WTC11 (cell line): ENCODE measurements around the gene CLASP1. TPM values are rescaled to one million over a fixed set of nuclear protein-coding genes. Genes with fewer than 3 reads are reported as not detected.
"Not testable (repeated sequence)": the region's sequence is repeated elsewhere in the genome, so short reads cannot be mapped to it uniquely, and the experiment has no call there.

Experiments used
- ATAC-seq: fragments of 200-7000 bp; cut with Tn5 transposase; 2 replicates; pipeline ENCODE4 v1.10.0; 2021; ENCODE audit warnings: mild to moderate bottlenecking, moderate library complexity
- CTCF ChIA-PET: fragments of 300-600 bp; sonication (Branson Sonifier 250); formaldehyde crosslinking; loops from one replicate; lab custom pipeline; 2021; ENCODE audit warnings: antibody characterized with exemption; lab: Charles Lee
- POLR2A ChIA-PET: fragments of 350-600 bp; sonication (Branson Sonifier 250); formaldehyde crosslinking; loops from one replicate; lab custom pipeline; 2021; ENCODE audit warnings: antibody characterized with exemption; lab: Charles Lee
- DNase-seq: peaks from one replicate; pipeline ENCODE4 v3.0.0; 2021; ENCODE audit warnings: low spot score
- H3K27ac Mint-ChIP-seq: 2 replicates; pipeline ENCODE4 v1.8.0; 2021; ENCODE audit warnings: mixed read lengths
- H3K27me3 Mint-ChIP-seq: 2 replicates; pipeline ENCODE4 v1.8.0; 2021; ENCODE audit warnings: low read depth, mild to moderate bottlenecking, moderate library complexity, mixed read lengths
- H3K36me3 Mint-ChIP-seq: 2 replicates; pipeline ENCODE4 v1.8.0; 2021; ENCODE audit warnings: mixed read lengths
- H3K4me1 Mint-ChIP-seq: 2 replicates; pipeline ENCODE4 v1.8.0; 2022; ENCODE audit warnings: mixed read lengths
- H3K4me3 Mint-ChIP-seq: 2 replicates; pipeline ENCODE4 v1.8.0; 2021; ENCODE audit warnings: mild to moderate bottlenecking, moderate library complexity, mixed read lengths
- H3K9me3 Mint-ChIP-seq: 2 replicates; pipeline ENCODE4 v1.8.0; 2021; ENCODE audit warnings: mixed read lengths
- ATF1 ChIP-seq: sonication (generic); formaldehyde crosslinking; IDR thresholded peaks from 2 replicates; pipeline ENCODE4 v1.8.1; 2023; ENCODE audit warnings: mild to moderate bottlenecking, moderate library complexity, missing genetic modification reagents
- ELF4 ChIP-seq: sonication (generic); formaldehyde crosslinking; IDR thresholded peaks from 2 replicates; pipeline ENCODE4 v1.8.1; 2022; ENCODE audit warnings: low read depth, mild to moderate bottlenecking, moderate library complexity, missing genetic modification reagents
- ESRRA ChIP-seq: sonication (generic); formaldehyde crosslinking; IDR thresholded peaks from 2 replicates; pipeline ENCODE4 v1.8.1; 2022; ENCODE audit warnings: mild to moderate bottlenecking, missing genetic modification reagents, borderline replicate concordance
- FOXK1 ChIP-seq: sonication (generic); formaldehyde crosslinking; IDR thresholded peaks from 2 replicates; pipeline ENCODE4 v1.8.0; 2022; ENCODE audit warnings: mild to moderate bottlenecking, moderate library complexity, missing genetic modification reagents
- GRHL2 ChIP-seq: fragments of 250-450 bp; sonication (Bioruptor Pico); IDR thresholded peaks from 2 replicates; pipeline ENCODE4 v1.8.0; 2022; ENCODE audit warnings: mild to moderate bottlenecking, moderate library complexity; ENCODE audit not compliant: insufficient replicate concordance, severe bottlenecking
- IRF2 ChIP-seq: sonication (generic); formaldehyde crosslinking; IDR thresholded peaks from 2 replicates; pipeline ENCODE4 v1.8.0; 2022; ENCODE audit warnings: low read depth, missing genetic modification reagents, borderline replicate concordance
- JAZF1 ChIP-seq: fragments of 250-450 bp; sonication (Bioruptor Pico); IDR thresholded peaks from 2 replicates; pipeline ENCODE4 v1.9.0; 2021; ENCODE audit warnings: moderate library complexity, mild to moderate bottlenecking, inconsistent platforms
- MXD4 ChIP-seq: fragments of 250-450 bp; sonication (Bioruptor Pico); IDR thresholded peaks from 2 replicates; pipeline ENCODE4 v1.8.0; 2021; ENCODE audit warnings: mild to moderate bottlenecking, moderate library complexity, borderline replicate concordance
- MYBL2 ChIP-seq: sonication (generic); formaldehyde crosslinking; IDR thresholded peaks from 2 replicates; pipeline ENCODE4 v1.8.1; 2023; ENCODE audit warnings: mild to moderate bottlenecking, moderate library complexity, missing genetic modification reagents
- NFATC4 ChIP-seq: fragments of 250-450 bp; sonication (Bioruptor Pico); IDR thresholded peaks from 2 replicates; pipeline ENCODE4 v1.9.0; 2021; ENCODE audit warnings: mild to moderate bottlenecking
- NFE2L1 ChIP-seq: sonication (generic); formaldehyde crosslinking; IDR thresholded peaks from 2 replicates; pipeline ENCODE4 v1.8.1; 2023; ENCODE audit warnings: missing genetic modification reagents
- TEAD4 ChIP-seq: sonication (generic); formaldehyde crosslinking; IDR thresholded peaks from 2 replicates; pipeline ENCODE4 v1.8.0; 2022; ENCODE audit warnings: mild to moderate bottlenecking, missing genetic modification reagents
- ZBTB21 ChIP-seq: sonication (generic); formaldehyde crosslinking; IDR thresholded peaks from 2 replicates; pipeline ENCODE4 v1.8.1; 2023; ENCODE audit warnings: mild to moderate bottlenecking, missing genetic modification reagents, borderline replicate concordance
- ZNF263 ChIP-seq: sonication (generic); formaldehyde crosslinking; IDR thresholded peaks from 2 replicates; pipeline ENCODE4 v1.8.1; 2022; ENCODE audit warnings: low read depth, mild to moderate bottlenecking, moderate library complexity, missing genetic modification reagents
- total RNA-seq: library from RNA; stranded (reverse); gene quantifications from 3 replicates; pipeline ENCODE4 v1.2.3, GENCODE V29; 2021
- TF ChIP-seq, protein P1 (sequence below): sonication (generic); formaldehyde crosslinking; IDR thresholded peaks from 2 replicates; pipeline ENCODE4 v1.8.0; 2022; ENCODE audit warnings: mild to moderate bottlenecking, missing genetic modification reagents
- TF ChIP-seq, protein P2 (sequence below): sonication (generic); formaldehyde crosslinking; IDR thresholded peaks from 2 replicates; pipeline ENCODE4 v1.8.0; 2022; ENCODE audit warnings: missing genetic modification reagents
- TF ChIP-seq, protein P3 (sequence below): sonication (generic); formaldehyde crosslinking; IDR thresholded peaks from 2 replicates; pipeline ENCODE4 v1.8.1; 2022; ENCODE audit warnings: mild to moderate bottlenecking, missing genetic modification reagents, moderate library complexity, borderline replicate concordance
- TF ChIP-seq, protein P4 (sequence below): sonication (generic); formaldehyde crosslinking; IDR thresholded peaks from 2 replicates; pipeline ENCODE4 v1.8.1; 2022; ENCODE audit warnings: missing genetic modification reagents, borderline replicate concordance
- TF ChIP-seq, protein P5 (sequence below): sonication (generic); formaldehyde crosslinking; conservative IDR thresholded peaks from 2 replicates; pipeline ENCODE4 v1.8.1; 2022; ENCODE audit warnings: mild to moderate bottlenecking, missing genetic modification reagents
- TF ChIP-seq, protein P6 (sequence below): sonication (generic); formaldehyde crosslinking; IDR thresholded peaks from 2 replicates; pipeline ENCODE4 v1.8.1; 2023; ENCODE audit warnings: mild to moderate bottlenecking, moderate library complexity, missing genetic modification reagents
- TF ChIP-seq, protein P7 (sequence below): fragments of 200-600 bp; IDR thresholded peaks from 2 replicates; pipeline ENCODE4 v1.8.0; 2022; ENCODE audit warnings: antibody characterized with exemption

Gene CLASP1
- total RNA-seq, 1 experiment from 2014 or later = 50.0 TPM

DNA sequence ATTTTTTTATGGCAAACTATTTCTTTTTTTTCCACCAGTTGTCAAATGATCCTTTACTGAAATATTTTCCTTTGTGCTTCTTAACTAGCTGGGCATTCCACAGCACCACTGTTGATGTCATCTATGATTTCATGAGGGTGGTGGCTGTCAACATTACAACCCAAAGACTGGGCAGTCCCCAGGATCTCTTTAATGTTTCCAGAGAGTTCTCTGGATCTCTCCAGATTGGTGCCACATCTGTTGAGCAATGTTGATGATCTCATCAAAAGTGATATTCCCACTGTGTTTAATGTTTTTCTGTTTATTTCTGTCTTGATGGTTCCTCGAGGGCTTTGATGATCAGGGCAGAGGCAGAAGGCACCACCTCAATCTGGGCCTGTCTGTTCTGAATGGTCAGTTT is 9.1 kb upstream of the CLASP1 start:
- H3K4me3 Mint-ChIP-seq, POLR2A ChIA-PET, H3K27ac Mint-ChIP-seq, ATAC-seq, H3K27me3 Mint-ChIP-seq, H3K9me3 Mint-ChIP-seq, H3K36me3 Mint-ChIP-seq, DNase-seq, CTCF ChIA-PET: not testable (repeated sequence)
- H3K4me1 Mint-ChIP-seq = peaks cover 17% of the 10 kb centered on the region

DNA sequence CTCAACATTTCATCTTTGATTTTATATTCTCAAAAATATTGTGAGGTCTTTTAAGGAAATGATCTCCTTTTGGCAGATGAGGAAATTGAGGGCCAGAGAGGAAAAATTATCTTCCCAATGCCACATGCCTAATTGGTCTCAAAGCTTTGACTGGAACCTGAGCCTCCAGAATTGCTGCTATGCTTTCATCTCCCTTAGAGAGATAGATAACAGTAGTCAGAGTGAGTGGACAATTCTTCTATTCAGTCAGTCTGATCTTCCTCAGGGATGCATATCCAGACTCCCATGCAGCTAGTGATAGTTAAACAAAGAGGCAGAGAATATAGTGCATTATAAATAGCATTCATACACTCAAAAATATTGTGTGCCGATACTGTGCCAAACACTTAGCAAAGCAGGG is 3.8 kb upstream of the CLASP1 start:
- Mint-ChIP-seq H3K4me3 (no peak overlapping the region), H3K4me1 (peaks cover 14% of the 10 kb centered on the region), H3K36me3 (0 out of 2 replicates have a peak, but pooled peaks cover 5% of the 10 kb centered on the region), H3K9me3 (no peaks in the 10 kb centered on the region), H3K27ac (no peak overlapping the region), H3K27me3 (no peaks in the 10 kb centered on the region)
- POLR2A ChIA-PET = no interaction called here
- ATAC-seq = no peak
- DNase-seq = no peak
- CTCF ChIA-PET = no interaction called here
- TF ChIP-seq, protein P1, sequence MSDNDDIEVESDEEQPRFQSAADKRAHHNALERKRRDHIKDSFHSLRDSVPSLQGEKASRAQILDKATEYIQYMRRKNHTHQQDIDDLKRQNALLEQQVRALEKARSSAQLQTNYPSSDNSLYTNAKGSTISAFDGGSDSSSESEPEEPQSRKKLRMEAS (CRISPR knock-in tag) = no peak
- TF ChIP-seq ELF4 (CRISPR knock-in tag) = no peak
- TF ChIP-seq, protein P2, sequence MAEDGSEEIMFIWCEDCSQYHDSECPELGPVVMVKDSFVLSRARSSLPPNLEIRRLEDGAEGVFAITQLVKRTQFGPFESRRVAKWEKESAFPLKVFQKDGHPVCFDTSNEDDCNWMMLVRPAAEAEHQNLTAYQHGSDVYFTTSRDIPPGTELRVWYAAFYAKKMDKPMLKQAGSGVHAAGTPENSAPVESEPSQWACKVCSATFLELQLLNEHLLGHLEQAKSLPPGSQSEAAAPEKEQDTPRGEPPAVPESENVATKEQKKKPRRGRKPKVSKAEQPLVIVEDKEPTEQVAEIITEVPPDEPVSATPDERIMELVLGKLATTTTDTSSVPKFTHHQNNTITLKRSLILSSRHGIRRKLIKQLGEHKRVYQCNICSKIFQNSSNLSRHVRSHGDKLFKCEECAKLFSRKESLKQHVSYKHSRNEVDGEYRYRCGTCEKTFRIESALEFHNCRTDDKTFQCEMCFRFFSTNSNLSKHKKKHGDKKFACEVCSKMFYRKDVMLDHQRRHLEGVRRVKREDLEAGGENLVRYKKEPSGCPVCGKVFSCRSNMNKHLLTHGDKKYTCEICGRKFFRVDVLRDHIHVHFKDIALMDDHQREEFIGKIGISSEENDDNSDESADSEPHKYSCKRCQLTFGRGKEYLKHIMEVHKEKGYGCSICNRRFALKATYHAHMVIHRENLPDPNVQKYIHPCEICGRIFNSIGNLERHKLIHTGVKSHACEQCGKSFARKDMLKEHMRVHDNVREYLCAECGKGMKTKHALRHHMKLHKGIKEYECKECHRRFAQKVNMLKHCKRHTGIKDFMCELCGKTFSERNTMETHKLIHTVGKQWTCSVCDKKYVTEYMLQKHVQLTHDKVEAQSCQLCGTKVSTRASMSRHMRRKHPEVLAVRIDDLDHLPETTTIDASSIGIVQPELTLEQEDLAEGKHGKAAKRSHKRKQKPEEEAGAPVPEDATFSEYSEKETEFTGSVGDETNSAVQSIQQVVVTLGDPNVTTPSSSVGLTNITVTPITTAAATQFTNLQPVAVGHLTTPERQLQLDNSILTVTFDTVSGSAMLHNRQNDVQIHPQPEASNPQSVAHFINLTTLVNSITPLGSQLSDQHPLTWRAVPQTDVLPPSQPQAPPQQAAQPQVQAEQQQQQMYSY = no peak
- TF ChIP-seq IRF2 (CRISPR knock-in tag) = no peak
- no peak for TF ChIP-seq MXD4
- TF ChIP-seq TEAD4 = no peak
- TF ChIP-seq, protein P3, sequence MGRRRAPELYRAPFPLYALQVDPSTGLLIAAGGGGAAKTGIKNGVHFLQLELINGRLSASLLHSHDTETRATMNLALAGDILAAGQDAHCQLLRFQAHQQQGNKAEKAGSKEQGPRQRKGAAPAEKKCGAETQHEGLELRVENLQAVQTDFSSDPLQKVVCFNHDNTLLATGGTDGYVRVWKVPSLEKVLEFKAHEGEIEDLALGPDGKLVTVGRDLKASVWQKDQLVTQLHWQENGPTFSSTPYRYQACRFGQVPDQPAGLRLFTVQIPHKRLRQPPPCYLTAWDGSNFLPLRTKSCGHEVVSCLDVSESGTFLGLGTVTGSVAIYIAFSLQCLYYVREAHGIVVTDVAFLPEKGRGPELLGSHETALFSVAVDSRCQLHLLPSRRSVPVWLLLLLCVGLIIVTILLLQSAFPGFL (CRISPR knock-in tag) = no peak
- TF ChIP-seq MYBL2 (CRISPR knock-in tag) = no peak
- TF ChIP-seq, protein P4, sequence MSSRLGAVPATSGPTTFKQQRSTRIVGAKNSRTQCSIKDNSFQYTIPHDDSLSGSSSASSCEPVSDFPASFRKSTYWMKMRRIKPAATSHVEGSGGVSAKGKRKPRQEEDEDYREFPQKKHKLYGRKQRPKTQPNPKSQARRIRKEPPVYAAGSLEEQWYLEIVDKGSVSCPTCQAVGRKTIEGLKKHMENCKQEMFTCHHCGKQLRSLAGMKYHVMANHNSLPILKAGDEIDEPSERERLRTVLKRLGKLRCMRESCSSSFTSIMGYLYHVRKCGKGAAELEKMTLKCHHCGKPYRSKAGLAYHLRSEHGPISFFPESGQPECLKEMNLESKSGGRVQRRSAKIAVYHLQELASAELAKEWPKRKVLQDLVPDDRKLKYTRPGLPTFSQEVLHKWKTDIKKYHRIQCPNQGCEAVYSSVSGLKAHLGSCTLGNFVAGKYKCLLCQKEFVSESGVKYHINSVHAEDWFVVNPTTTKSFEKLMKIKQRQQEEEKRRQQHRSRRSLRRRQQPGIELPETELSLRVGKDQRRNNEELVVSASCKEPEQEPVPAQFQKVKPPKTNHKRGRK = no peak
- no peak for TF ChIP-seq JAZF1
- TF ChIP-seq NFE2L1 (CRISPR knock-in tag) = no peak
- TF ChIP-seq ZNF263 (CRISPR knock-in tag) = no peak
- TF ChIP-seq GRHL2 (CRISPR knock-in tag) = no peak
- TF ChIP-seq ESRRA (CRISPR knock-in tag) = no peak

DNA sequence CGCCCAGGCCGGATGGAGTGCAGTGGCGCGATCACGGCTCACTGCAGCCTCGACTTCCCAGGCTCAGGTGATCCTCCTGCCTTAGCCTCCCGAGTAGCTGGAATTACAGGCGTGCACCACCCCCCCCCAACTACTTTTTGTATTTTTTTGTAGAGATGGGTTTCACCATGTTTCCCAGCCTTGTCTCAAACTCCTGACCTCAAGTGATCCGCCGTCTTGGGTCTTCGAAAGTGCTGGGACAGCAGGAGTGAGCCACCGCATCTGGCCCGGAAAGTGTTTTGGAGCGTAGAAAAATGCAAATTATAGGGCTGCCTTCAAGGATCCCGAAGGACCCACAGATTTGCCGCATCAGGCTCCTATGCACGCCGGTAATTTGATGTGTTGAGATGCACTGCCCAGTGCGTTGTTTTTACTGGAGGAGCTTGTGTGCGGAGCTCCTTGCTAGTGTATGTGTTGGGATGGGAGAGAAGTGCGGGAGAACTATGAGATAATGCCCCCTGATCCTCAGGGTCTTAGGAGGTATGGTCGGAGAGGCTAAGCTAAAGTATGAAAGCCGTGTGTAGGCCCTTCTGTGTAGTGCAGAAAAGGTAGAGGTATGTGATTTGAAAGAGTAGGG is 1.2 kb upstream of the CLASP1 start:
- no peaks in the 10 kb centered on the region for H3K9me3 Mint-ChIP-seq
- H3K27ac Mint-ChIP-seq = peak overlapping the region; percentile 100
- H3K36me3 Mint-ChIP-seq = 0 out of 2 replicates have a peak, but pooled peaks cover 8% of the 10 kb centered on the region
- ChIA-PET POLR2A (interaction anchor here (0.6 to 3.4 kb wide), 4 partner anchors 10 to 119 kb away, joined by 3 to 27 read pairs (median 6); partner anchors contain the start of gene RNU4ATAC), CTCF (no interaction called here)
- H3K4me1 Mint-ChIP-seq = peaks cover 22% of the 10 kb centered on the region
- no peaks in the 10 kb centered on the region for H3K27me3 Mint-ChIP-seq
- peak; percentile 20 for DNase-seq
- no peak for ATAC-seq
- H3K4me3 Mint-ChIP-seq = peak overlapping the region; percentile 93
- TF ChIP-seq, protein P5, sequence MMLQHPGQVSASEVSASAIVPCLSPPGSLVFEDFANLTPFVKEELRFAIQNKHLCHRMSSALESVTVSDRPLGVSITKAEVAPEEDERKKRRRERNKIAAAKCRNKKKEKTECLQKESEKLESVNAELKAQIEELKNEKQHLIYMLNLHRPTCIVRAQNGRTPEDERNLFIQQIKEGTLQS (CRISPR knock-in tag) = no peak
- TF ChIP-seq, protein P6, sequence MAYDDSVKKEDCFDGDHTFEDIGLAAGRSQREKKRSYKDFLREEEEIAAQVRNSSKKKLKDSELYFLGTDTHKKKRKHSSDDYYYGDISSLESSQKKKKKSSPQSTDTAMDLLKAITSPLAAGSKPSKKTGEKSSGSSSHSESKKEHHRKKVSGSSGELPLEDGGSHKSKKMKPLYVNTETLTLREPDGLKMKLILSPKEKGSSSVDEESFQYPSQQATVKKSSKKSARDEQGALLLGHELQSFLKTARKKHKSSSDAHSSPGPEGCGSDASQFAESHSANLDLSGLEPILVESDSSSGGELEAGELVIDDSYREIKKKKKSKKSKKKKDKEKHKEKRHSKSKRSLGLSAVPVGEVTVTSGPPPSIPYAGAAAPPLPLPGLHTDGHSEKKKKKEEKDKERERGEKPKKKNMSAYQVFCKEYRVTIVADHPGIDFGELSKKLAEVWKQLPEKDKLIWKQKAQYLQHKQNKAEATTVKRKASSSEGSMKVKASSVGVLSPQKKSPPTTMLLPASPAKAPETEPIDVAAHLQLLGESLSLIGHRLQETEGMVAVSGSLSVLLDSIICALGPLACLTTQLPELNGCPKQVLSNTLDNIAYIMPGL (CRISPR knock-in tag) = no peak
- TF ChIP-seq ATF1 (CRISPR knock-in tag) (no peak), ZBTB21 (no peak), NFATC4 (CRISPR knock-in tag) (no peak), FOXK1 (CRISPR knock-in tag) (no peak), NFE2L1 (CRISPR knock-in tag) (0 out of 2 replicates have a peak, but pooled peaks have one; percentile 4)
- TF ChIP-seq, protein P7, sequence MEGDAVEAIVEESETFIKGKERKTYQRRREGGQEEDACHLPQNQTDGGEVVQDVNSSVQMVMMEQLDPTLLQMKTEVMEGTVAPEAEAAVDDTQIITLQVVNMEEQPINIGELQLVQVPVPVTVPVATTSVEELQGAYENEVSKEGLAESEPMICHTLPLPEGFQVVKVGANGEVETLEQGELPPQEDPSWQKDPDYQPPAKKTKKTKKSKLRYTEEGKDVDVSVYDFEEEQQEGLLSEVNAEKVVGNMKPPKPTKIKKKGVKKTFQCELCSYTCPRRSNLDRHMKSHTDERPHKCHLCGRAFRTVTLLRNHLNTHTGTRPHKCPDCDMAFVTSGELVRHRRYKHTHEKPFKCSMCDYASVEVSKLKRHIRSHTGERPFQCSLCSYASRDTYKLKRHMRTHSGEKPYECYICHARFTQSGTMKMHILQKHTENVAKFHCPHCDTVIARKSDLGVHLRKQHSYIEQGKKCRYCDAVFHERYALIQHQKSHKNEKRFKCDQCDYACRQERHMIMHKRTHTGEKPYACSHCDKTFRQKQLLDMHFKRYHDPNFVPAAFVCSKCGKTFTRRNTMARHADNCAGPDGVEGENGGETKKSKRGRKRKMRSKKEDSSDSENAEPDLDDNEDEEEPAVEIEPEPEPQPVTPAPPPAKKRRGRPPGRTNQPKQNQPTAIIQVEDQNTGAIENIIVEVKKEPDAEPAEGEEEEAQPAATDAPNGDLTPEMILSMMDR = no peak
